B cell (primary cell): ENCODE results near the gene KCNJ18. TPM values are rescaled to one million over a fixed set of nuclear protein-coding genes. Genes with fewer than 3 reads are reported as not detected.
"Not testable (repeated sequence)": the region's sequence is repeated elsewhere in the genome, so short reads cannot be mapped to it uniquely, and the experiment has no call there.

Experiments used
- ATAC-seq: fragments of 200-7000 bp; cut with Tn5 transposase; one replicate; pipeline ENCODE4 v1.10.0; 2021; ENCODE audit warnings: low read depth, mild to moderate bottlenecking, moderate number of reproducible peaks, moderate library complexity
- CTCF ChIA-PET: fragments of 350-600 bp; sonication (Branson Sonifier 250); formaldehyde crosslinking; loops from one replicate; lab custom pipeline; 2021; ENCODE audit warnings: antibody characterized with exemption, inconsistent platforms; lab: Charles Lee
- POLR2A ChIA-PET: fragments of 350-600 bp; sonication (Branson Sonifier 250); formaldehyde crosslinking; loops from one replicate; lab custom pipeline; 2021; ENCODE audit warnings: antibody characterized with exemption; lab: Charles Lee
- DNase-seq: peaks from one replicate; pipeline ENCODE4 v3.0.0; 2013
- H2AFZ ChIP-seq: 2 replicates; pipeline ENCODE4 v1.6.1; 2012; ENCODE audit warnings: mild to moderate bottlenecking, low read depth, low read length; ENCODE audit not compliant: insufficient read depth, poor library complexity, severe bottlenecking
- H3K27ac ChIP-seq, 2 donors: 1 replicate in 1 of 2; 2 replicates in 1 of 2; pipeline ENCODE4 v1.5.1; 2012 to 2013; ENCODE audit warnings: low read length in 2 of 2, mild to moderate bottlenecking in 2 of 2, moderate library complexity in 1 of 2
- H3K27me3 ChIP-seq, 4 experiments: fragments of 200-600 bp in 1 of 4; sonication (generic) in 1 of 4; replicated peaks in 1 of 4; 1 replicate in 2 of 4; 2 replicates in 2 of 4; pipeline versions ENCODE4 v1.6.1 to v1.7.0; 2013 to 2016; ENCODE audit warnings: low read length in 3 of 4, mild to moderate bottlenecking in 2 of 4, mixed read lengths in 1 of 4, moderate library complexity in 1 of 4; ENCODE audit not compliant: insufficient read depth in 4 of 4, control insufficient read depth in 3 of 4; ENCODE audit errors: control extremely low read depth in 1 of 4
- H3K36me3 ChIP-seq, 2 experiments: replicated peaks in 1 of 2; 1 replicate in 1 of 2; 2 replicates in 1 of 2; pipeline versions ENCODE4 v1.6.1 to v1.7.1; 2013; ENCODE audit warnings: low read length in 1 of 2; ENCODE audit not compliant: insufficient read depth in 2 of 2, control insufficient read depth in 1 of 2; ENCODE audit errors: control extremely low read depth in 1 of 2, extremely low read depth in 1 of 2
- H3K4me1 ChIP-seq, 2 donors: fragments of 200-600 bp in 1 of 2; sonication (generic) in 1 of 2; 1 replicate in 1 of 2; 2 replicates in 1 of 2; pipeline versions ENCODE4 v1.5.1 to v1.6.1; 2013 to 2017; ENCODE audit warnings: low read length in 2 of 2; ENCODE audit not compliant: control insufficient read depth in 2 of 2, insufficient read depth in 2 of 2
- H3K4me2 ChIP-seq: replicated peaks from 2 replicates; pipeline ENCODE3; 2012; ENCODE audit warnings: mild to moderate bottlenecking, low read depth, low read length; ENCODE audit not compliant: poor library complexity, severe bottlenecking
- H3K4me3 ChIP-seq, 5 experiments: fragments of 200-600 bp in 1 of 5; sonication (generic) in 1 of 5; 1 replicate in 3 of 5; 2 replicates in 2 of 5; pipeline versions ENCODE4 v1.5.1 to v1.7.0; 2011 to 2016; ENCODE audit warnings: low read length in 4 of 5, mild to moderate bottlenecking in 4 of 5, low read depth in 2 of 5, control low read depth in 1 of 5, moderate library complexity in 1 of 5; ENCODE audit not compliant: insufficient read depth in 1 of 5; ENCODE audit errors: control extremely low read depth in 1 of 5, extremely low read depth in 1 of 5
- H3K79me2 ChIP-seq: fragments of 200-600 bp; sonication (generic); one replicate; pipeline ENCODE4 v1.6.0; 2016; ENCODE audit warnings: low read length; ENCODE audit not compliant: control insufficient read depth, insufficient read depth
- H3K9ac ChIP-seq: fragments of 200-600 bp; sonication (generic); 2 replicates; pipeline ENCODE4 v1.6.1; 2017; ENCODE audit warnings: mild to moderate bottlenecking, low read length, moderate library complexity
- H3K9me3 ChIP-seq, 3 donors: one replicate each; pipeline versions ENCODE4 v1.6.1 to v1.7.1; 2013; ENCODE audit warnings: low read length in 2 of 3; ENCODE audit not compliant: control insufficient read depth in 2 of 3, insufficient read depth in 1 of 3; ENCODE audit errors: control extremely low read depth in 1 of 3
- H4K20me1 ChIP-seq: 2 replicates; pipeline ENCODE4 v1.6.0; 2012; ENCODE audit warnings: mild to moderate bottlenecking, low read length; ENCODE audit not compliant: insufficient read depth, control insufficient read depth, poor library complexity, severe bottlenecking
- H3K27ac Mint-ChIP-seq: one replicate; pipeline ENCODE4 v1.8.0; 2021; ENCODE audit warnings: mixed read lengths
- H3K27me3 Mint-ChIP-seq: one replicate; pipeline ENCODE4 v1.8.0; 2021; ENCODE audit warnings: mixed read lengths
- H3K4me1 Mint-ChIP-seq: one replicate; pipeline ENCODE4 v1.8.0; 2021; ENCODE audit warnings: mixed read lengths
- H3K4me3 Mint-ChIP-seq: one replicate; pipeline ENCODE4 v1.8.0; 2021; ENCODE audit warnings: mixed read lengths
- H3K9me3 Mint-ChIP-seq: one replicate; pipeline ENCODE4 v1.8.0; 2022; ENCODE audit warnings: mixed read lengths; ENCODE audit not compliant: insufficient read depth
- WGBS: methylation state at CpG from one replicate; pipeline ENCODE4 v1.1.5; 2013; ENCODE audit warnings: missing lambda C conversion rate; ENCODE audit not compliant: insufficient coverage; 5-methylcytosine and 5-hydroxymethylcytosine counted together
- intact Hi-C: fragments of 100-400 bp; cut with micrococcal nuclease; formaldehyde crosslinking; loops from one replicate; pipeline ENCODE4 v1.10.0; 2022
- polyA plus RNA-seq: library from polyadenylated mRNA; depleted of rRNA; stranded (reverse); fragments of >200 nt; gene quantifications from 2 replicates; pipeline ENCODE4 v1.2.3, GENCODE V29; 2012
- total RNA-seq, 2 donors: library from RNA; stranded (reverse); fragments of 120-200 nt in 1 of 2; gene quantifications; 1 replicate in 1 of 2; 2 replicates in 1 of 2; pipeline versions ENCODE4 v1.2.3 to v1.2.4, GENCODE V29; 2013 to 2022

The KCNJ18 gene
- total and polyA plus RNA-seq, 2 donors (not counting 1 experiment from before 2014, with no cell fraction given) = not detected

DNA sequence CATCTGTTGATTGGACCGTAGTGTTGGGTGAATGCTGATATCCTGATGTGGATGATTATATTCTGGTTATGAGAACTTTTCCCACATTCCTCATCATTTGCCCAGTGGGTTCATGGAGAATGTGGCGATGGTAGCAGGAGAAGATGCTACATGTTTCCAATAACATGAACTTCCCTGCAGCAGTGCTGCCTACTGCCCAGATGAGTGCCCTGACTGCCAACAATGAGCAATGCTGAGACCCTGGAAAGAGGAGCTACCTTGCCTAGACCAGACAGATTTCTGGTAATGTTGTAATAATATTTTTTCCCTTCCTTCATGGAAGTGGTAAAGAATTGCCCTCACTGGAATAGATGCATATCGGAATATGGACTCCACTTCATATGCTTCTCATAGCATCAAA is 29.2 kb upstream of the KCNJ18 start:
- DNase-seq, H4K20me1 ChIP-seq, H3K4me3 Mint-ChIP-seq, H3K27me3 ChIP-seq, H3K4me2 ChIP-seq, POLR2A ChIA-PET, H3K9me3 Mint-ChIP-seq, H3K4me1 ChIP-seq, H3K4me1 Mint-ChIP-seq, H3K27ac ChIP-seq, H3K27me3 Mint-ChIP-seq, H2AFZ ChIP-seq, CTCF ChIA-PET, H3K27ac Mint-ChIP-seq, H3K79me2 ChIP-seq, ATAC-seq, H3K9me3 ChIP-seq, H3K4me3 ChIP-seq, H3K36me3 ChIP-seq, intact Hi-C loops, H3K9ac ChIP-seq: not testable (repeated sequence)
- 80% methylated on average over 2 of the region's 3 CpGs for WGBS

DNA sequence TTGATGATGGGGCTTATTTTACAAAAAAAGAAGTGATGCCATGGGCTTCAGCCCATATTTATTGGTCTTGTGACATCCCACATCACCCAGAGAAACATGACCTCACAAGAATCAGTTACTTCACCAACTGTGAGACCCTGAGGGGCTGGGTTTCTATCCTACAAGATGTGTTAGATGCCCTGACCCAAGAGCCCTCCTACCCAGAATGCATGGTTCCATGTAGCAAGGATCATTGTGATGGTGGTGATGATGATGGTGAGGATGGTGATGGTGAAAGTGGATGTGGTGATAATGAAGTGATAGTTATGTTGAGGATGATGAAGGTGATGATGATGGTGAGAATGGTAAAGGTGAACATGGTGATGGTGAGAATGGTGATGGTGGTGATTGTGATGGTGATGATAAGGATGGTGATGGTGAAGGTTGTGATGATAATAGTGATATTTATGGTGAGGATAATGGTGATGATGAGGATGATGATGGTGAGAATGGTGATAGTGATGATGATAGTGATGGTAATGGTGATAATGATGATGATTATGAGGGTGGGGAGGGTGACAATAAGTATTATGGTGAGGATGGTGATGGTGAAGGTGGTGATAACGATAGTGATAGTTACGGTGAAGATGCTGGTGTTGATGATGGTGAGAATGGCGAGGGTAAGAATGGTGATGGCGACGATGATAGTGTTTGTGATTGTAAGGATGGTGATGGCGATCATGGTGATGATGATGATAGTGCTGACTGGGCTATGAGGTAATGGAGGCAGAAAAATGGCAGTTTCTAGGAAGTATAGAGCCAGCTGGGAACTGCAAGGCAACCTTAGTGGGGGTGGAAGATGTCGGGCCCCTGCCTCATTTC is 28.5 kb upstream of the KCNJ18 start:
- H2AFZ ChIP-seq, CTCF ChIA-PET: not testable (repeated sequence)

DNA sequence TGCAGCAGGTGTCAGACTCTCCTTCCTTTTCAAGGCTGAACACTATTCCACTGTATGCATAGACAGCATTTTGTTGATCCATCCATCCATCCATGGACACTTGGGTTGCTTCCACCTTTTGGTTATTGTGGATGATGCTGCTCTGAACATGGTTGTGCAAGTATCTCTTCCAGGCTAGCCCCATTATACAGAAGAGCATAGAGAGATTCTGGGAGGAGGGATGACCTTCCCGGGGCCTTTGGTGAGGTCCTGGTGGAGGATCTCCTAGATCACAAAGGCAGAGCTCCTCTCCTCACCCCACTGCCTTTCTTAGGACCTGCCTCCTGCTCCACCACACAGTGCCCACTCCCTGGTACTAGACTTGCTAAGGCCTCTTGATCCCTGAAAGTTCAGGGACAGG is 27.2 kb upstream of the KCNJ18 start:
- H3K36me3 ChIP-seq, H3K27ac Mint-ChIP-seq, H3K79me2 ChIP-seq, POLR2A ChIA-PET, H2AFZ ChIP-seq, intact Hi-C loops, H3K4me2 ChIP-seq, H3K4me3 Mint-ChIP-seq, H3K27me3 ChIP-seq, ATAC-seq, H3K9ac ChIP-seq, CTCF ChIA-PET, DNase-seq, H3K27ac ChIP-seq, H3K27me3 Mint-ChIP-seq, H3K4me1 ChIP-seq, H3K9me3 Mint-ChIP-seq, H4K20me1 ChIP-seq, H3K4me1 Mint-ChIP-seq, H3K4me3 ChIP-seq: not testable (repeated sequence)
- H3K9me3 ChIP-seq = peaks cover 0 to 12% (median 2%) of the 10 kb centered on the region in 3 donors
- WGBS = no CpG with 5 or more reads among the region's 1 CpG

More for the DNA sequence above, 28.5 kb upstream of the KCNJ18 start:
- H3K9me3 Mint-ChIP-seq, POLR2A ChIA-PET, H3K27me3 Mint-ChIP-seq, ATAC-seq, H3K4me1 ChIP-seq, H3K36me3 ChIP-seq, DNase-seq, H3K27ac ChIP-seq, H3K4me3 ChIP-seq, H3K79me2 ChIP-seq, H3K9ac ChIP-seq, H3K4me1 Mint-ChIP-seq, H3K4me2 ChIP-seq, H3K4me3 Mint-ChIP-seq, H3K27me3 ChIP-seq, H3K27ac Mint-ChIP-seq, H4K20me1 ChIP-seq, intact Hi-C loops: not testable (repeated sequence)
- WGBS = 72% methylated on average over 6 of the region's 7 CpGs
- H3K9me3 ChIP-seq = peaks cover 0 to 11% (median 2%) of the 10 kb centered on the region in 3 donors

DNA sequence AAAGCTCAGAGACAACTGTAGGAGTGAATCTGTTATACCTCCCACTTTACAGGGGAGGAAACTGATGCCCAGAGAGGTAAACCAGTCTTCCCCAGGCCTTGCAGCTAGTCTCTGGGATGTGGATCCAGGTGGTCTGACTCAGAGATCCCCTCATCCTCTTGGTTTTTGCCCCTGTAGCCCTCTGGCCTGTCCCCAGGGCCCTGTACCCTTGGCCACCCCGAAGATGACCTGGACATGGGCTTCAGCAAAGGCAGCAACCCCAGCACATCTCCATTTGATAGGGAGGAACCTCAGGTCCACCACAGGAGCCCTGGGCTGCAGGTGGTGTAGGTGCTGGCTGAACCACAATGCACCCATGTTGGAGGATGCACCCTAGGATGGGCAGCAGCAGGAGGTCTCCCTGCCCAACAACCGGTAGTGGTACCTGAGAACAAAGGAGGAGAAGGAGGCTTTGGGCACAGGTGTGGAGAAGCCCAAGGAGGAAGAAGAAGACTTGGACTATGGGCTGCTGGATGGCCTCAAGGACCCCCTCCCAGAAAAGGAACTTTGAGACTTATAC is 26.3 kb upstream of the KCNJ18 start:
- H3K4me2 ChIP-seq, H3K27ac Mint-ChIP-seq, H3K27me3 ChIP-seq, H3K4me3 ChIP-seq, ATAC-seq, H3K36me3 ChIP-seq, H4K20me1 ChIP-seq, H2AFZ ChIP-seq, CTCF ChIA-PET, DNase-seq, intact Hi-C loops, H3K79me2 ChIP-seq, H3K9ac ChIP-seq, H3K4me3 Mint-ChIP-seq, POLR2A ChIA-PET, H3K4me1 Mint-ChIP-seq, H3K9me3 Mint-ChIP-seq, H3K27ac ChIP-seq, H3K27me3 Mint-ChIP-seq, H3K4me1 ChIP-seq: not testable (repeated sequence)
- peaks cover 0 to 12% (median 2%) of the 10 kb centered on the region in 3 donors for H3K9me3 ChIP-seq
- WGBS = 38% methylated on average over 1 of the region's 2 CpGs
